Measurements from ENCODE around the gene FBXO48. TPM values are rescaled to one million over a fixed set of nuclear protein-coding genes. Genes with fewer than 3 reads are reported as not detected.

Gene FBXO48
- total RNA-seq, 1 donor from 2014 or later, result 0.13 TPM

- DNase-seq (ENCODE audit: low read depth in 2 of 2), result no peak
These were observed 28.4 kb downstream of the FBXO48 start for GRCh38 chr2:68438455-68439303.

- peak in 1 of 2 donors; percentile 33 for DNase-seq (ENCODE audit: low read depth in 2 of 2)
These were observed 30.8 kb downstream of the FBXO48 start for GRCh38 chr2:68436270-68436669.

GRCh38 chr2:68435615-68436014 is 31.5 kb downstream of the FBXO48 start:
- DNase-seq (ENCODE audit: low read depth in 2 of 2), result no peak

GRCh38 chr2:68434981-68435380 is 32.1 kb downstream of the FBXO48 start:
- DNase-seq (ENCODE audit: low read depth in 2 of 2), result no peak

DNA sequence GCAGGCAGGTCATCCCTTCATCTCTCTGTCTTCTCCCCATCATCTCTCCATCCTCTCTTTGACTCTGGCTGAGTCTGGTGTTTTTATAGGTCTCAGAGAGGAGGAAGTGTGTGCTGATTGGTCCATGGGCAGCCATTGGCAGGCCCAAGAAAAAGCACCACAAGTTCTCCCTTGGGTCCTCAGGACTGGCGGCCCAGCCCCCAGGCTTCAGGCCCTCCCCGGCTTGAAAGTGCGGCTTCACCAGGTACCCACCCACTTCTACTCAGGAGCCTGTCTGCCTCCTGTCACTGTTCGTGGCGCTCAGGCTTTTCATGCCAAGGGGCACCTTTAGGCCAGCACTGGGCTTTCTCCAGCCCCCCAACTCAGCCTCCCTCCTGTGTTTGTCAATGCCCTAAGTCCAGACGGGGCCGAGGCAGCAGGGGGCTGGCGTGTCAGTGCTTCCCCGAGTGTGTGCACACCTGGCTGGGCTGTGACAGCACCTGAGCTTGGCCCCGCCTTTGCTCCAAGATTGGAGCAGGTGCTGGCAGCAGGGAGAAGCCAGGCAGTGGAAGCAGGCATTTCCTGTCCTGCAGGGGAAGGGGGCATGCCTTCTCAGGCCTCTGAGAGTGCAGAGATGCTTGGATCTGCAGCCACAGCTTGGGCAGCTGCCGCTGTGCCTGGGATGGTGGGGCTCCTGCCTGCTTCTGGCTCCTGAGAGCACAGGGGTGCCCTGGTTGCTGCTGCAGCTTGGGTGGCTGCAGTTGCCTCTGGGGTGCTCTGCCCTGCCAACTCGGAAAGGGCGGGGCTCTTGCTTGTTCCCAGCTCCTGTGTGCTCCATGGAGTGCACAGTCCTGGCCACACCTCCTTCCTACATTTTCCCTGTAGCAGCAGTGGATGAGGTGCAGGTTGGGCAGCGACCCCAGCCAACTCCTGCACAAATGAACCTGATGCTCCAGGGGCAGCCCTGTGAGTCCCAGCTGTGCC is 34.1 kb downstream of the FBXO48 start:
- no peak for DNase-seq (ENCODE audit: low read depth in 2 of 2)

- no peak for DNase-seq (ENCODE audit: low read depth in 2 of 2)
These were observed 35.6 kb downstream of the FBXO48 start for GRCh38 chr2:68431316-68431972.

DNA sequence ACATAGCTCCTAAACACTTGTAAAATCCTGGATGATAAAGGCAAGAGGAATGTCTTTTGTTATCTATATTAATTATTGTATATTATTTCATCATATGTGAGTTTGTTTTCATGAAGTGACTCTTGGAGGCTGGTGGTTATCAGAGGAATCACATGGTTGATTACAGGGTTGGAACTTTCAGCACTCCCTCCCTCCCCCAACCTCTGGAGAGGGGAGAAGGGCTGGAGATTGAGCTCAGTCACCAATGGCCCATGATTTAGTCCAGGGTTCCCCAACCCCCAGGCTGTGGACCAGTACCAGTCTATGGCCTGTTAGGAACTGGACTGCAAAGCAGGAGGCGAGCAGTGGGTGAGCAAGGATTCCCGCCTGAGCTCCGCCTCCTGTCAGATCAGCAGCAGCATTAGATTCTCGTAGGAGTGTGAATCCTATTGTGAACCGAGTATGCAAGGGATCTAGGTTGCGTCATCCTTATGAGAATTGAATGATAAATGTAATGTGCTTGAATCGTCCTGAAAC is 37.7 kb downstream of the FBXO48 start:
- no peak for DNase-seq (ENCODE audit: low read depth in 2 of 2)

- DNase-seq (ENCODE audit: low read depth in 2 of 2), result no peak
These were observed 38.3 kb downstream of the FBXO48 start for GRCh38 chr2:68428746-68429145.

GRCh38 chr2:68428126-68428525 is 39.0 kb downstream of the FBXO48 start:
- DNase-seq (ENCODE audit: low read depth in 2 of 2), result no peak

DNA sequence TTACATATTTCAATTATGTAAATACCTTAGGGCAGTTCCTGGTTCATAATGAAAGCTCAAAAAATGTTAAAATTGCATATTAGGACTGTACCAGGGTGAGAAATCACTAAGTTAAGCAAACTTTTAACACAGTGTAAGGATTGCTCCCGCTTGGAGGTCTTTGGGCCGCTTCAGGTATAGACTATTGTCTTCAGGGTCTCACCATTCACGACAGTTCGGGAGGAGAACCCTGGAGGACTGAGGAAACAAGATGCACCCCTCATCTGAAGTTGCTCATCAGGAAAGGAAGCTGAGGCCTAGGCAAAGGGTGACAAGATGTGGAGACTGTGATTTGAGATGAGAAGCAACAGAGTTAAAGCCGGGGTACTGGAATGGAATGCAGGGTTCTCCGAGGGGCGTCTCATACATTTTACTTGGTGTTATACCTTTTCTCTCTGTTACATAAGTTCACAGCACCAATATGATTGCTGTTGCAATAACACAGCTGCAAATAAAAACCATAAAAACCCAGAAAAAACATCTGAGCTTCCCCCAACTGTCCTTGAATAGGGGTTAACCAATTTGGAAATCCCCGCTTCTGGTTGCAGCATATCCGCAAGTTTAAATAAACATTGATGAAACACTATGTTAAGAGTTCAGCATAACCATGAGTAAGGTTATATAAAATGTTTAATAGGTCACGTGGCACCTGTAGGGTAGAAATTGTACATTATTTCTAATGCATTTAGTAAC is 40.1 kb downstream of the FBXO48 start:
- peak; percentile 59 to 76 for DNase-seq (ENCODE audit: low read depth in 2 of 2)

- DNase-seq (ENCODE audit: low read depth in 2 of 2), result no peak
These were observed 40.6 kb downstream of the FBXO48 start for GRCh38 chr2:68426446-68426845.

DNA sequence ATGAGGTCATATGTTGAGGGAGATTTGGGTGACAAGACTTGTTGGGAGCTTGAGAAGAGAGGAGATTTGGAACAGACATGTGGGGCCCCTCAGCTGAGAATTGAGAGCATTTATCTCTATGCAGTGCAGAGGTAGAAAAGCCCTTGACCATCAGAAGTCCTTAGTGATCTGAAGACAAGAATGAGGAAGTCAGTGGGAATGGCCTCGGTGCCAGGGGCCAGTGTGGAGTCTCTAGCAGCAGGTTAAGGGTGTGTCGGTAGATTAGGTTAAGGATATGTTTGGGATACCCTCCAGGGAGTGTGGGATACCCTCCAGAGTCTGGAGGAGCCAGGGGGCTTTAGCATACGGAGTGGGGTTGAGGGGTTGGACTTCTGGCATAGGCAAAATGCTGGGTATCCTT is 41.6 kb downstream of the FBXO48 start:
- no peak for DNase-seq (ENCODE audit: low read depth in 2 of 2)

- no peak for DNase-seq (ENCODE audit: low read depth in 2 of 2)
These were observed 43.0 kb downstream of the FBXO48 start for GRCh38 chr2:68423966-68424650.

DNA sequence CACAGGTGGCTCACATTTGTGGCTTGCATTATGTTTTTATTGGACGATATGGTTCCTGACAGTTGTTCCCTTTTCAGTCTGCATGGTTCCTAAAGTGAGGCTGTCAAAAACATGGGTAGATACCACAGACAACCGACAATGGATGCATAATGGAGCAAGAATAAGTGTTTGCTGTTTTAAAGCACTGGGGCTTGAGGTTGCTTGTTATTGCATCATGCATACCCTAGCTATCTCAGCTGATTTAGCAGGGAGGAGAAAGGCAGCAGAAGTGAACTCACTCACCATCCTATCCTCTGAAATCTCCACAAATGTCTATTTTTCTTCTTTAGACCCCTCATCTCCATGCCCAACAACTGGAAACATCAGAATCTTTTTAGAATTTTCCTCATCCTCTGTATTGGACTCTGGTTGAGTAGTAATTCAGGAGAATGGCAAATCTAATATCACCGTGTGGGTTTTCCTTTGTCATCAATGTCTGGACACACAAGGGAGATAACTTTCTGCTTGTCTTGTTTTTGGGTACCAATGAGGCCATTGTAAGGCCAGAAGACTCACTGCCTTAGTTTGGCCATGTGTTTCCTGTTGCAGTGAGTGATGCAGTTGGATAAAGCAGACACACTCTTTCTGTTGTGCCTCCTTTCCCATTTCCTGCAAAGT is 46.7 kb downstream of the FBXO48 start:
- no peak for DNase-seq (ENCODE audit: low read depth in 2 of 2)

DNA sequence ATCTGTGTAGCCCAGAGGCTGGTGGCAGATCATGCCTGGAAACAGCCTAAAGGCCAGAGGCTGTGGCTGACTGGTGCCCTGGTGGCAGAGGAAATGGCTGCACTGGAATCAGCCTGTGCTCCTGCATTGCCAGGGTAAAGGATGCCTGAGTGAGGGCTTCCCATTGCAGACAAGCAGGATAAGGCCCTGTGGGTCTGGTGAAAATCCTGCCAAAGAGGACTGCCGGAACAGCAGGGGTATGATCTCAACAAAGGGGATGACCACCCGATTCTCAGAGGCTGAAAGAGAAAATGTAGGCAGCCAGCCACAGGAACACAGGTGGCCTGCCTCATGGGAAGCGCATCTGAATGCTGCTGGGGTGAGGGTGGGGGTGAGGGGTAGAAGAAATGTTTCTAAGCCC is 48.2 kb downstream of the FBXO48 start:
- no peak for DNase-seq (ENCODE audit: low read depth in 2 of 2)

DNA sequence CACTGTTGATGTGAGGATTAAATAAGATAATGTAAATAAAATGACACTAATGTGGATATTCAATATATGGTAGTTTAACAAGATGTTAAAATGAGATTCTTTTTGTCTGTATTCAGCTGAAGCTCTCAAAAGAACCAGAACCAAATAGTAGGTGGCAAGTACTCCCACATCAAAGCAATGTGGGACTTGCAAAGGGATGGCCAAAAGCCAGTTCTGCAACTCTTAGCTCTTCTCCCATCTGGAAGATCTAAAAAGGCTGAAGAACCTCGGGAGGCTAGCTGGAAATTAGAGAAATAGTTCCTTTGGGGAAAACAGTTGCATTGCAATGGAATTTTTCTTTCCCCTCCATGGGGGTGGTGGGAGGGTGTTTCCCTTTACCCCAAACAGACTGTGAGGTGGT is 48.7 kb downstream of the FBXO48 start:
- no peak for DNase-seq (ENCODE audit: low read depth in 2 of 2)

- DNase-seq (ENCODE audit: low read depth in 2 of 2), result no peak
These were observed 49.2 kb downstream of the FBXO48 start for GRCh38 chr2:68417926-68418325.

GRCh38 chr2:68416081-68416675 is 50.9 kb downstream of the FBXO48 start:
- no peak for DNase-seq (ENCODE audit: low read depth in 2 of 2)

GRCh38 chr2:68415521-68415920 is 51.6 kb downstream of the FBXO48 start:
- no peak for DNase-seq (ENCODE audit: low read depth in 2 of 2)
